Nephron progenitor cell (in vitro differentiated cells): Measurements from ENCODE around the gene TINAGL1.

ENCODE experiments used
- DNase-seq: peaks from one replicate; pipeline ENCODE4 v3.0.0; 2021
- H3K27ac Mint-ChIP-seq: 2 replicates; pipeline ENCODE4 v1.8.0; 2021; ENCODE audit warnings: mild to moderate bottlenecking, moderate library complexity, mixed read lengths
- H3K27me3 Mint-ChIP-seq: 2 replicates; pipeline ENCODE4 v1.8.0; 2021; ENCODE audit warnings: mild to moderate bottlenecking, low read depth, mixed read lengths; ENCODE audit not compliant: poor library complexity
- H3K36me3 Mint-ChIP-seq: 2 replicates; pipeline ENCODE4 v1.8.0; 2021; ENCODE audit warnings: low read depth, mixed read lengths
- H3K4me1 Mint-ChIP-seq: 2 replicates; pipeline ENCODE4 v1.8.0; 2021; ENCODE audit warnings: mixed read lengths
- H3K4me3 Mint-ChIP-seq: 2 replicates; pipeline ENCODE4 v1.8.0; 2021; ENCODE audit warnings: mild to moderate bottlenecking, moderate library complexity, mixed read lengths
- H3K9me3 Mint-ChIP-seq: 2 replicates; pipeline ENCODE4 v1.8.0; 2021; ENCODE audit warnings: mild to moderate bottlenecking, moderate library complexity, mixed read lengths
- CTCF ChIP-seq: fragments of 200-600 bp; sonication (generic); IDR thresholded peaks from 2 replicates; pipeline ENCODE4 v1.5.0; 2021; ENCODE audit warnings: antibody characterized with exemption

TINAGL1 gene

GRCh38 chr1:31539329-31539728 is 37.0 kb upstream of the TINAGL1 start:
- Mint-ChIP-seq H3K4me3 (no peak overlapping the region), H3K36me3 (no peaks in the 10 kb centered on the region)
- no peak for DNase-seq

GRCh38 chr1:31541194-31541593 is 35.1 kb upstream of the TINAGL1 start:
- TF ChIP-seq CTCF, result no peak
- no peak for DNase-seq
- no peak overlapping the region for H3K27ac Mint-ChIP-seq
- no peaks in the 10 kb centered on the region for H3K36me3 Mint-ChIP-seq
- no peak overlapping the region for H3K4me3 Mint-ChIP-seq
- no peaks in the 10 kb centered on the region for H3K4me1 Mint-ChIP-seq
- H3K27me3 Mint-ChIP-seq, result peaks cover 13% of the 10 kb centered on the region
- peaks cover 35% of the 10 kb centered on the region for H3K9me3 Mint-ChIP-seq

More at GRCh38 chr1:31539329-31539728, 37.0 kb upstream of the TINAGL1 start:
- Mint-ChIP-seq H3K9me3 (peaks cover 35% of the 10 kb centered on the region), H3K4me1 (no peaks in the 10 kb centered on the region), H3K27me3 (peaks cover 20% of the 10 kb centered on the region), H3K27ac (no peak overlapping the region)
- no peak for TF ChIP-seq CTCF

- H3K4me1 Mint-ChIP-seq, result peaks cover 18% of the 10 kb centered on the region
- no peak overlapping the region for H3K4me3 Mint-ChIP-seq
- TF ChIP-seq CTCF, result no peak
- no peak for DNase-seq
- H3K9me3 Mint-ChIP-seq, result peaks cover 30% of the 10 kb centered on the region
- no peaks in the 10 kb centered on the region for H3K36me3 Mint-ChIP-seq
- H3K27me3 Mint-ChIP-seq, result peaks cover 7% of the 10 kb centered on the region
- H3K27ac Mint-ChIP-seq, result no peak overlapping the region
Observed at GRCh38 chr1:31545927-31546540, 30.3 kb upstream of the TINAGL1 start.

DNA sequence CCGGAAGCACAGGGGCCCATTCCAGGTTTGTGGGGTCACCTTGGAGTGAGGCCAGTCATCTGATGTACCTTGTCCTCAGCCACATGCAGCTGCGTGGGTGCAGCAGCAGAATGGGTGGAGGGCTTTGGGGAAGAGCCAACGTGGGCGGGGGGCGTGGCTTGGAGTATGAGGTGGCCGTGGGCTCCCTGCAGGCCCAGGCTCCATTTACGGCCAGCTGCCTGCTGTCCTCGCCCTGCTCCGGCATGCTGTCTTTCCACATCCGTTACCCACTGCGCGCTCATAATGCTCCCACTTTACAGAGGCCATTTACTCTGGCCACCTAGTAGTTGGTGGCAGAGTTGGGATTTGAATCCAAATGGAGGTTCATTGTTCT is 27.8 kb upstream of the TINAGL1 start:
- no peaks in the 10 kb centered on the region for H3K27me3 Mint-ChIP-seq
- peak; percentile 27 for DNase-seq
- peak overlapping the region; percentile 79 for H3K4me3 Mint-ChIP-seq
- peaks cover 18% of the 10 kb centered on the region for H3K4me1 Mint-ChIP-seq
- H3K27ac Mint-ChIP-seq, result no peak overlapping the region
- H3K9me3 Mint-ChIP-seq, result peaks cover 6% of the 10 kb centered on the region
- no peaks in the 10 kb centered on the region for H3K36me3 Mint-ChIP-seq
- no peak for TF ChIP-seq CTCF

- TF ChIP-seq CTCF, result peak; percentile 95
- H3K36me3 Mint-ChIP-seq, result no peaks in the 10 kb centered on the region
- H3K27ac Mint-ChIP-seq, result no peak overlapping the region
- no peaks in the 10 kb centered on the region for H3K9me3 Mint-ChIP-seq
- peak overlapping the region; percentile 79 for H3K4me3 Mint-ChIP-seq
- DNase-seq, result peak; percentile 92
- peaks cover 18% of the 10 kb centered on the region for H3K4me1 Mint-ChIP-seq
- H3K27me3 Mint-ChIP-seq, result peaks cover 3% of the 10 kb centered on the region
Observed at GRCh38 chr1:31548907-31549808, 27.2 kb upstream of the TINAGL1 start.
